ENCODE measurements around the gene ADAMTS4.

GRCh38 chr1:161165742-161166668 is 32.8 kb downstream of the ADAMTS4 start, which contains the start of gene PPOX:
- TF ChIP-seq, protein P1, sequence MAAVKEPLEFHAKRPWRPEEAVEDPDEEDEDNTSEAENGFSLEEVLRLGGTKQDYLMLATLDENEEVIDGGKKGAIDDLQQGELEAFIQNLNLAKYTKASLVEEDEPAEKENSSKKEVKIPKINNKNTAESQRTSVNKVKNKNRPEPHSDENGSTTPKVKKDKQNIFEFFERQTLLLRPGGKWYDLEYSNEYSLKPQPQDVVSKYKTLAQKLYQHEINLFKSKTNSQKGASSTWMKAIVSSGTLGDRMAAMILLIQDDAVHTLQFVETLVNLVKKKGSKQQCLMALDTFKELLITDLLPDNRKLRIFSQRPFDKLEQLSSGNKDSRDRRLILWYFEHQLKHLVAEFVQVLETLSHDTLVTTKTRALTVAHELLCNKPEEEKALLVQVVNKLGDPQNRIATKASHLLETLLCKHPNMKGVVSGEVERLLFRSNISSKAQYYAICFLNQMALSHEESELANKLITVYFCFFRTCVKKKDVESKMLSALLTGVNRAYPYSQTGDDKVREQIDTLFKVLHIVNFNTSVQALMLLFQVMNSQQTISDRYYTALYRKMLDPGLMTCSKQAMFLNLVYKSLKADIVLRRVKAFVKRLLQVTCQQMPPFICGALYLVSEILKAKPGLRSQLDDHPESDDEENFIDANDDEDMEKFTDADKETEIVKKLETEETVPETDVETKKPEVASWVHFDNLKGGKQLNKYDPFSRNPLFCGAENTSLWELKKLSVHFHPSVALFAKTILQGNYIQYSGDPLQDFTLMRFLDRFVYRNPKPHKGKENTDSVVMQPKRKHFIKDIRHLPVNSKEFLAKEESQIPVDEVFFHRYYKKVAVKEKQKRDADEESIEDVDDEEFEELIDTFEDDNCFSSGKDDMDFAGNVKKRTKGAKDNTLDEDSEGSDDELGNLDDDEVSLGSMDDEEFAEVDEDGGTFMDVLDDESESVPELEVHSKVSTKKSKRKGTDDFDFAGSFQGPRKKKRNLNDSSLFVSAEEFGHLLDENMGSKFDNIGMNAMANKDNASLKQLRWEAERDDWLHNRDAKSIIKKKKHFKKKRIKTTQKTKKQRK (IDR thresholded peaks at IDR 0.05; ENCODE audit: borderline replicate concordance, low read depth, low read length) = no peak
- TF ChIP-seq, protein P2, sequence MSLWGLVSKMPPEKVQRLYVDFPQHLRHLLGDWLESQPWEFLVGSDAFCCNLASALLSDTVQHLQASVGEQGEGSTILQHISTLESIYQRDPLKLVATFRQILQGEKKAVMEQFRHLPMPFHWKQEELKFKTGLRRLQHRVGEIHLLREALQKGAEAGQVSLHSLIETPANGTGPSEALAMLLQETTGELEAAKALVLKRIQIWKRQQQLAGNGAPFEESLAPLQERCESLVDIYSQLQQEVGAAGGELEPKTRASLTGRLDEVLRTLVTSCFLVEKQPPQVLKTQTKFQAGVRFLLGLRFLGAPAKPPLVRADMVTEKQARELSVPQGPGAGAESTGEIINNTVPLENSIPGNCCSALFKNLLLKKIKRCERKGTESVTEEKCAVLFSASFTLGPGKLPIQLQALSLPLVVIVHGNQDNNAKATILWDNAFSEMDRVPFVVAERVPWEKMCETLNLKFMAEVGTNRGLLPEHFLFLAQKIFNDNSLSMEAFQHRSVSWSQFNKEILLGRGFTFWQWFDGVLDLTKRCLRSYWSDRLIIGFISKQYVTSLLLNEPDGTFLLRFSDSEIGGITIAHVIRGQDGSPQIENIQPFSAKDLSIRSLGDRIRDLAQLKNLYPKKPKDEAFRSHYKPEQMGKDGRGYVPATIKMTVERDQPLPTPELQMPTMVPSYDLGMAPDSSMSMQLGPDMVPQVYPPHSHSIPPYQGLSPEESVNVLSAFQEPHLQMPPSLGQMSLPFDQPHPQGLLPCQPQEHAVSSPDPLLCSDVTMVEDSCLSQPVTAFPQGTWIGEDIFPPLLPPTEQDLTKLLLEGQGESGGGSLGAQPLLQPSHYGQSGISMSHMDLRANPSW (CRISPR knock-in tag; IDR thresholded peaks at IDR 0.05) = no peak
- TF ChIP-seq, protein P3, sequence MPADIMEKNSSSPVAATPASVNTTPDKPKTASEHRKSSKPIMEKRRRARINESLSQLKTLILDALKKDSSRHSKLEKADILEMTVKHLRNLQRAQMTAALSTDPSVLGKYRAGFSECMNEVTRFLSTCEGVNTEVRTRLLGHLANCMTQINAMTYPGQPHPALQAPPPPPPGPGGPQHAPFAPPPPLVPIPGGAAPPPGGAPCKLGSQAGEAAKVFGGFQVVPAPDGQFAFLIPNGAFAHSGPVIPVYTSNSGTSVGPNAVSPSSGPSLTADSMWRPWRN (IDR thresholded peaks at IDR 0.05; ENCODE audit: low read depth) = peak; percentile 98
- TF ChIP-seq CTCF (IDR thresholded peaks at IDR 0.05 in 2 of 3, conservative IDR thresholded peaks at IDR 0.05 in 1 of 3; ENCODE audit: insufficient read depth in 2 of 3, low read depth in 1 of 3, low read length in 3 of 3) (peak; percentile 69 to 85 (median 72)), FOXJ3 (CRISPR knock-in tag; IDR thresholded peaks at IDR 0.05) (peak; percentile 84), REST (IDR thresholded peaks at IDR 0.05; ENCODE audit: borderline replicate concordance) (peak; percentile 26; the same call in 1 of the 2 replicates), REST (CRISPR knock-in tag; IDR thresholded peaks at IDR 0.05; ENCODE audit: low read depth) (no peak; the same call in 1 of the 2 replicates), ELK1 (CRISPR knock-in tag; IDR thresholded peaks at IDR 0.05) (no peak), POLR2AphosphoS5 (IDR thresholded peaks at IDR 0.05; ENCODE audit: control insufficient read depth, insufficient read depth, low read depth, low read length) (peak; percentile 93), EP300 (IDR thresholded peaks at IDR 0.05; ENCODE audit: low read length) (peak; percentile 98), BRF1 (IDR thresholded peaks at IDR 0.05; ENCODE audit: borderline replicate concordance, extremely low read depth, insufficient read length) (no peak), TAF1 (IDR thresholded peaks at IDR 0.05; ENCODE audit: control insufficient read depth, extremely low read depth, insufficient read depth, low read length, severe bottlenecking) (peak; percentile 66)
